DND-41 (cell line): ENCODE data around the gene UBE3B.

ENCODE experiments used
- CTCF ChIP-seq: IDR thresholded peaks from 2 replicates; pipeline ENCODE4 v1.5.1; 2012; ENCODE audit warnings: borderline replicate concordance, low read length, moderate library complexity, mild to moderate bottlenecking; ENCODE audit not compliant: poor library complexity, severe bottlenecking; ENCODE audit errors: extremely low read depth
- EZH2 ChIP-seq: IDR thresholded peaks from 3 replicates; pipeline ENCODE4 v1.6.1; 2012; ENCODE audit warnings: borderline replicate concordance, low read depth, mild to moderate bottlenecking, moderate library complexity, low read length, inconsistent platforms; ENCODE audit not compliant: severe bottlenecking

DNA sequence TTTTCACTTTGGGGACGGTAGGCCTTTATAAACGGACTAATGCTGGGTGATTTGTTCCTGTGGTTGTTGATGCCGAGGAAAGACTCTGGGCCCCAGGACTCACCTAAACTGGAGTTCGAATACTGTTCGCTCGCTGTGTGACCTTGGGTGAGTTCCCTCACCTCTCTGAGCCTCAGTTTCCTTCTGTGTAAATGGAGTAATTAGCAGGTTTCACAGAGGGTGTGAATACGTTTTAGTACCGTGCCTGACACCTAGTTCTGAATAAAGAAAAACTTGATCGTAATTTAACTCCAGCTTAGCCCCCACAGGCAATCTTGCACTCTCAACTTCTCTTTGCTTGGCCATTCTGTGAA is 505 bp downstream of the UBE3B start:
- no peak for TF ChIP-seq CTCF
- TF ChIP-seq EZH2 = no peak
